PC-3 (cell line): ENCODE data around the gene GBA3.

ENCODE experiments used
- EZH2 ChIP-seq: fragments of 300-600 bp; sonication (generic); IDR thresholded peaks from one replicate; pipeline ENCODE4 v1.6.1; 2017; ENCODE audit warnings: antibody characterized with exemption, mild to moderate bottlenecking, low read length; ENCODE audit not compliant: unreplicated experiment
- TF ChIP-seq, protein P1 (sequence below): fragments of 300-600 bp; sonication (generic); conservative IDR thresholded peaks from 2 replicates; pipeline ENCODE4 v1.5.1; 2017; ENCODE audit warnings: antibody characterized with exemption, low read depth, mild to moderate bottlenecking, low read length

DNA sequence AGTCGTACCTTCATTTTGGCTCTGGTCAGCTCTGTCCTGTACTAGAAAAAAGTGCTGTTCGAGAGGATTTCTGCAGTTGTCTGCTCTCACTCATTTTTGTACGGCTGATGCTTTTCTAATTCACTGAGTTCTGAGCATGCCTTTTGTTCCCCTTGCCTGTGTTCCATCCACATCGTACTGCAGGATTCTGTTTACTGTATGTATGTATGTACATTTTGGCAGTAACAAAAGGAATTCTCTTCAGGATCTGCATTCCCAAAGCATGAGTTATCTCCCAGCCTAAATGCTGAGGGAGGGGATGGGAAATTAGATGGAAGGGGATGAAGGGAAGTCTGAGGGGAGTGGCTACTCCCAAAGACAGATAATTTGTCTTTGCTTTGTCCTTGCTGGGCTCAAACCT, 87.6 kb downstream of the GBA3 start:
- TF ChIP-seq, protein P1, sequence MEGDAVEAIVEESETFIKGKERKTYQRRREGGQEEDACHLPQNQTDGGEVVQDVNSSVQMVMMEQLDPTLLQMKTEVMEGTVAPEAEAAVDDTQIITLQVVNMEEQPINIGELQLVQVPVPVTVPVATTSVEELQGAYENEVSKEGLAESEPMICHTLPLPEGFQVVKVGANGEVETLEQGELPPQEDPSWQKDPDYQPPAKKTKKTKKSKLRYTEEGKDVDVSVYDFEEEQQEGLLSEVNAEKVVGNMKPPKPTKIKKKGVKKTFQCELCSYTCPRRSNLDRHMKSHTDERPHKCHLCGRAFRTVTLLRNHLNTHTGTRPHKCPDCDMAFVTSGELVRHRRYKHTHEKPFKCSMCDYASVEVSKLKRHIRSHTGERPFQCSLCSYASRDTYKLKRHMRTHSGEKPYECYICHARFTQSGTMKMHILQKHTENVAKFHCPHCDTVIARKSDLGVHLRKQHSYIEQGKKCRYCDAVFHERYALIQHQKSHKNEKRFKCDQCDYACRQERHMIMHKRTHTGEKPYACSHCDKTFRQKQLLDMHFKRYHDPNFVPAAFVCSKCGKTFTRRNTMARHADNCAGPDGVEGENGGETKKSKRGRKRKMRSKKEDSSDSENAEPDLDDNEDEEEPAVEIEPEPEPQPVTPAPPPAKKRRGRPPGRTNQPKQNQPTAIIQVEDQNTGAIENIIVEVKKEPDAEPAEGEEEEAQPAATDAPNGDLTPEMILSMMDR, result no peak
- no peak for TF ChIP-seq EZH2
